ENCODE results near the gene HIC1. TPM values are rescaled to one million over a fixed set of nuclear protein-coding genes. Genes with fewer than 3 reads are reported as not detected.

The HIC1 gene
- total RNA-seq, 1 donor from 2014 or later, result 0.72 TPM

- Mint-ChIP-seq H3K4me3 (ENCODE audit: unreplicated experiment) (no peak overlapping the region), H3K27me3 (ENCODE audit: unreplicated experiment) (peaks cover 22% of the 10 kb centered on the region), H3K36me3 (ENCODE audit: low read depth, unreplicated experiment) (peaks cover 8% of the 10 kb centered on the region), H3K27ac (ENCODE audit: unreplicated experiment) (no peak overlapping the region), H3K4me1 (ENCODE audit: unreplicated experiment) (peaks cover 11% of the 10 kb centered on the region), H3K9me3 (ENCODE audit: unreplicated experiment) (no peaks in the 10 kb centered on the region)
- no peak for TF ChIP-seq CTCF (IDR thresholded peaks at IDR 0.05; ENCODE audit: unreplicated experiment)
- DNase-seq (ENCODE audit: low spot score), result peak; percentile 62
Observed at GRCh38 chr17:2050300-2051060, 4.4 kb upstream of the HIC1 start.

GRCh38 chr17:2051061-2051932, 3.6 kb upstream of the HIC1 start:
- peaks cover 11% of the 10 kb centered on the region for H3K4me1 Mint-ChIP-seq (ENCODE audit: unreplicated experiment)
- H3K36me3 Mint-ChIP-seq (ENCODE audit: low read depth, unreplicated experiment), result peaks cover 8% of the 10 kb centered on the region
- DNase-seq (ENCODE audit: low spot score), result peak; percentile 33
- no peak for TF ChIP-seq CTCF (IDR thresholded peaks at IDR 0.05; ENCODE audit: unreplicated experiment)
- H3K4me3 Mint-ChIP-seq (ENCODE audit: unreplicated experiment), result peak overlapping the region; percentile 25
- H3K27ac Mint-ChIP-seq (ENCODE audit: unreplicated experiment), result peak overlapping the region; percentile 24
- no peaks in the 10 kb centered on the region for H3K9me3 Mint-ChIP-seq (ENCODE audit: unreplicated experiment)
- H3K27me3 Mint-ChIP-seq (ENCODE audit: unreplicated experiment), result peaks cover 23% of the 10 kb centered on the region

GRCh38 chr17:2051933-2052559, 2.9 kb upstream of the HIC1 start:
- peaks cover 11% of the 10 kb centered on the region for H3K4me1 Mint-ChIP-seq (ENCODE audit: unreplicated experiment)
- peaks cover 8% of the 10 kb centered on the region for H3K36me3 Mint-ChIP-seq (ENCODE audit: low read depth, unreplicated experiment)
- peaks cover 23% of the 10 kb centered on the region for H3K27me3 Mint-ChIP-seq (ENCODE audit: unreplicated experiment)
- no peak for TF ChIP-seq CTCF (IDR thresholded peaks at IDR 0.05; ENCODE audit: unreplicated experiment)
- DNase-seq (ENCODE audit: low spot score), result no peak
- peak overlapping the region; percentile 24 for H3K27ac Mint-ChIP-seq (ENCODE audit: unreplicated experiment)
- no peaks in the 10 kb centered on the region for H3K9me3 Mint-ChIP-seq (ENCODE audit: unreplicated experiment)
- peak overlapping the region; percentile 25 for H3K4me3 Mint-ChIP-seq (ENCODE audit: unreplicated experiment)

GRCh38 chr17:2053380-2054261, 1.3 kb upstream of the HIC1 start:
- Mint-ChIP-seq H3K36me3 (ENCODE audit: low read depth, unreplicated experiment) (peaks cover 8% of the 10 kb centered on the region), H3K4me1 (ENCODE audit: unreplicated experiment) (peaks cover 11% of the 10 kb centered on the region), H3K4me3 (ENCODE audit: unreplicated experiment) (peak overlapping the region; percentile 83), H3K27ac (ENCODE audit: unreplicated experiment) (peak overlapping the region; percentile 64), H3K9me3 (ENCODE audit: unreplicated experiment) (no peaks in the 10 kb centered on the region), H3K27me3 (ENCODE audit: unreplicated experiment) (peaks cover 23% of the 10 kb centered on the region)
- TF ChIP-seq CTCF (IDR thresholded peaks at IDR 0.05; ENCODE audit: unreplicated experiment), result peak; percentile 53
- DNase-seq (ENCODE audit: low spot score), result peak; percentile 78
